ENCODE data around the gene CNDP2.

CNDP2 gene

DNA sequence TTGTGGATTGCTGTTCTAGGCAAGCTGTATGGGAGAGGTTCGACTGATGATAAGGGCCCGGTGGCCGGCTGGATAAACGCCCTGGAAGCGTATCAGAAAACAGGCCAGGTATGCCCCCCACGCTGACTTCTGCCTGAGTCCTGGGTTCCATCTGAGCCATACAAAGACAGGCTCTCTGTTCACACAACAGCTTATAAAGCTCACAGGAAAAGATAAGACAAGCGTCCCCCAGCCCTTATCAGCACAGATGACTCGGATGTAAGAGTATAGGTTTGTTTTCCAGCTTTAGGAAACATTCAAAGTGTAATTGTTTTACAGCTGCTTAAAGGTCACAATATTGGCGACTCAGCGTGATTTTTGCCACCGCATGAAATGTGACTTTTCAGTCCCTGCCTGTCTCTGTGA, 12.7 kb downstream of the CNDP2 start:
- TF ChIP-seq, protein P1, sequence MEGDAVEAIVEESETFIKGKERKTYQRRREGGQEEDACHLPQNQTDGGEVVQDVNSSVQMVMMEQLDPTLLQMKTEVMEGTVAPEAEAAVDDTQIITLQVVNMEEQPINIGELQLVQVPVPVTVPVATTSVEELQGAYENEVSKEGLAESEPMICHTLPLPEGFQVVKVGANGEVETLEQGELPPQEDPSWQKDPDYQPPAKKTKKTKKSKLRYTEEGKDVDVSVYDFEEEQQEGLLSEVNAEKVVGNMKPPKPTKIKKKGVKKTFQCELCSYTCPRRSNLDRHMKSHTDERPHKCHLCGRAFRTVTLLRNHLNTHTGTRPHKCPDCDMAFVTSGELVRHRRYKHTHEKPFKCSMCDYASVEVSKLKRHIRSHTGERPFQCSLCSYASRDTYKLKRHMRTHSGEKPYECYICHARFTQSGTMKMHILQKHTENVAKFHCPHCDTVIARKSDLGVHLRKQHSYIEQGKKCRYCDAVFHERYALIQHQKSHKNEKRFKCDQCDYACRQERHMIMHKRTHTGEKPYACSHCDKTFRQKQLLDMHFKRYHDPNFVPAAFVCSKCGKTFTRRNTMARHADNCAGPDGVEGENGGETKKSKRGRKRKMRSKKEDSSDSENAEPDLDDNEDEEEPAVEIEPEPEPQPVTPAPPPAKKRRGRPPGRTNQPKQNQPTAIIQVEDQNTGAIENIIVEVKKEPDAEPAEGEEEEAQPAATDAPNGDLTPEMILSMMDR (IDR thresholded peaks at IDR 0.05; ENCODE audit: control insufficient read depth, insufficient read depth, low read depth, low read length, missing control alignments), result no peak
- DNase-seq (ENCODE audit: low read depth), result no peak
- no peak overlapping the region for H3K4me3 ChIP-seq (ENCODE audit: control insufficient read depth, low read depth, low read length)

DNA sequence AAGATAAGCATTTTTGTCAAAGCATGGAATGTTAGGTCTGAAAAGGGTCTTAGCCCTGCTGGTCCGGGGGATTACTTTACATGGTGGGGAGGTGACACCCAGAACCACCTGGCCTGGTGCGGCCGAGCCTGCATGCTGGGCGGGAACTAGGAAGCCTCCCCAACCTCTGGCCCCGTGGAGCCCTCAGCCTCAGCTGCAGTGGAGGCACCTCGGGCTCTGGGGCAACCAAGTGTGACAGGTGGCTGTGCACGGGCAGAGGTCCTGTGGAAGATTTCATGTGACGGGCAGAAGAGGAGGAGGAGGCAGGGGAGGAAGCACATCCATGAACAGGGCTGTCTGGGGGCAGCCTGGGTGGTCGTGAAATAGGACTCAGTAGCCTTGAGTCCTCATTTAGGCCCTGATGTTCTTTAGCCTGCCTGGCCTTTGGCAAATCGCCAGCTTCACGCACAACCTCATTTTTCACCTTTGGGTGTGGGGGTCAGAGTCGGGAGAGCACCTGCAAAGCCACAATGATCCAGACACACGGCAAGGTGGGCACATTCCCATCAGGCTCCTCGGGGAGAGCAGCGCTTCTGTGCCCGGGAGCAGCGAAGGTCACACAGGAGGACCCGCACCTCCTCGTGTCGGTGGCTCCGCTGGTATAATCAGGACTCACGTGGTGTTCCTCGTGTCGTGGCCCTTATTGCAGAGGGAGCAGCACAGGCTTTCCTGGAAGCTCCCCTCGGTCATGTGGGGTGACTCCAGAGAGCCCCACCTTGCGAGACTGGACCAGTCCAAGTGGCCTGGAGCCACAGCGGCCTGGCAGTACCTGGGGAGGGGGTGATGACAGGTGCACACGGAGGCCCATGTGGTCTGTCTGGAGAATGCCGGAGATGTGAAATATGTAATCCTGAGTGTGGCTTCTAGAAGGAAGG, 13.9 kb downstream of the CNDP2 start:
- DNase-seq (ENCODE audit: low read depth), result no peak
- TF ChIP-seq, protein P1 (IDR thresholded peaks at IDR 0.05; ENCODE audit: control insufficient read depth, insufficient read depth, low read depth, low read length, missing control alignments), result no peak
- no peak overlapping the region for H3K4me3 ChIP-seq (ENCODE audit: control insufficient read depth, low read depth, low read length)

GRCh38 chr18:74510770-74511095, 14.6 kb downstream of the CNDP2 start:
- no peak for DNase-seq (ENCODE audit: low read depth)
- TF ChIP-seq, protein P1 (IDR thresholded peaks at IDR 0.05; ENCODE audit: control insufficient read depth, insufficient read depth, low read depth, low read length, missing control alignments), result no peak
- no peak overlapping the region for H3K4me3 ChIP-seq (ENCODE audit: control insufficient read depth, low read depth, low read length)

GRCh38 chr18:74511823-74512222, 15.7 kb downstream of the CNDP2 start:
- no peak for DNase-seq (ENCODE audit: low read depth)
- no peak overlapping the region for H3K4me3 ChIP-seq (ENCODE audit: control insufficient read depth, low read depth, low read length)
- TF ChIP-seq, protein P1 (IDR thresholded peaks at IDR 0.05; ENCODE audit: control insufficient read depth, insufficient read depth, low read depth, low read length, missing control alignments), result no peak

GRCh38 chr18:74512321-74513053, 16.3 kb downstream of the CNDP2 start:
- no peak overlapping the region for H3K4me3 ChIP-seq (ENCODE audit: control insufficient read depth, low read depth, low read length)
- no peak for DNase-seq (ENCODE audit: low read depth)
- TF ChIP-seq, protein P1 (IDR thresholded peaks at IDR 0.05; ENCODE audit: control insufficient read depth, insufficient read depth, low read depth, low read length, missing control alignments), result no peak

DNA sequence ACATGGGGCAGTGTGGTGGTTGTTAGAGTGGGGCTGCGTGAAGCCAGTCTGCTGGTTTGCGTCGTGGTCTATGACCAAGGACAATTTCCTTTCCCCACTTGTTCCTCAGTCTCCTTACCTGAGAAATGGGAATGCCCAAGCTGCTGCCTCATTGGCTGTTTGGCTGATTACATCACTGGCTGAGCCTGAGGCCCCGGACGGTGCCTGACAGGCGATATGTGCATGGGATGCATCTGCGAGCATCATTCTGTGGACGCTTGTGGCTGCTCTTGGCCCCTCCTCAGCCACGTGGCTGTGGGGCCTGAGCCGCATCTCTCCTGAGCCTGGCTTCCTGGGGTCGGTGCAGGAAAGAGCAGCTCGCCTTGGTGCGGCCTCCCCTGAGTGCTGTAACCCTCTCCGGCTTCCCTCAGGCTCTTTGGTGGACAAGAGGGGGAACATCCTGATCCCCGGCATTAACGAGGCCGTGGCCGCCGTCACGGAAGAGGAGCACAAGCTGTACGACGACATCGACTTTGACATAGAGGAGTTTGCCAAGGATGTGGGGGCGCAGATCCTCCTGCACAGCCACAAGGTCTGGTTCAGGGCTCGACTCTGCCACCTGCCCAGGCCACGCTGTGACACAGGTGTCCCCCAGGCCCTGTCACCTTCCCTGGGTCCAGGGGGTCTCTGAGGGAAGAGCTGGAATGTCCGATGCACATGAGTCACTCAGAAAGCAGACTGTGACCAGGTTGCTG, 17.2 kb downstream of the CNDP2 start:
- TF ChIP-seq, protein P1 (IDR thresholded peaks at IDR 0.05; ENCODE audit: control insufficient read depth, insufficient read depth, low read depth, low read length, missing control alignments), result no peak

More for the DNA sequence above, 17.2 kb downstream of the CNDP2 start:
- no peak for DNase-seq (ENCODE audit: low read depth)
- H3K4me3 ChIP-seq (ENCODE audit: control insufficient read depth, low read depth, low read length), result no peak overlapping the region

Measured in AG09309 (cell line).